Measurements from ENCODE around the gene TCP11L1. TPM values are rescaled to one million over a fixed set of nuclear protein-coding genes. Genes with fewer than 3 reads are reported as not detected.
"Not testable (repeated sequence)": the region's sequence is repeated elsewhere in the genome, so short reads cannot be mapped to it uniquely, and the experiment has no call there.

TCP11L1 gene
- total RNA-seq, 1 experiment from 2014 or later: 5.2 TPM

DNA sequence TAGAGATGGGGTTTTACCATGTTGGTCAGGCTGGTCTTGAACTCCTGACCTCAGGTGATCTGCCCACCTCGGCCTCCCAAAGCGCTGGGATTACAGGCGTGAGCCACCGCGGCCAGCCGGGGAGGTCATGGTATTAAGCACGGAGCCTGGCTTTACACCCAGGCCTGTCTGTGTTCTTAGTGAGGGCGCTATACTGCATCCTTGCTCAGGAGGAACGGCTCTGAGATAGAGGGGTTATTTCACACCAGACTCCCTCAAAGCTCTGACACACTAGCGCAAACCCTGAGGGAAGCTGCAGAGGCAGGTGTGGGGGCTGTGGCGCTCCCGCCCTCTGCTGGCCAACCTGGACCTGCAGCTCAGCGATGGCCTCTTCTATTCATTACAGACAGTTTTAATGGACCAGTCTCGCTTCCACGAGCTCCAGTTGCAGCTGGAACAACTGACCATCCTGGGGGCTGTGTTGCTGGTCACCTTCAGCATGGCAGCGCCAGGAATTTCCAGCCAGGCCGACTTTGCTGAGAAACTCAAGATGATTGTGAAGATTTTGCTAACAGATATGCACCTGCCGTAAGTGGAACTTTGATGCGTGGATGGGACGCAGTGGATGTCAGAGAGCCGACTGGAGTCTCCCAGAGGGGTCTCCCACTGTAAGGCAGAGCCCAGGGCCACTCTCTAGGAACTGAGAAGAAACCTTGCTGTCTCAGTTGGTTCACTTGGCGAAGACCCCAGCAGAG, 26.2 kb downstream of the TCP11L1 start:
- DNase-seq (ENCODE audit: low spot score): peak; percentile 90

DNA sequence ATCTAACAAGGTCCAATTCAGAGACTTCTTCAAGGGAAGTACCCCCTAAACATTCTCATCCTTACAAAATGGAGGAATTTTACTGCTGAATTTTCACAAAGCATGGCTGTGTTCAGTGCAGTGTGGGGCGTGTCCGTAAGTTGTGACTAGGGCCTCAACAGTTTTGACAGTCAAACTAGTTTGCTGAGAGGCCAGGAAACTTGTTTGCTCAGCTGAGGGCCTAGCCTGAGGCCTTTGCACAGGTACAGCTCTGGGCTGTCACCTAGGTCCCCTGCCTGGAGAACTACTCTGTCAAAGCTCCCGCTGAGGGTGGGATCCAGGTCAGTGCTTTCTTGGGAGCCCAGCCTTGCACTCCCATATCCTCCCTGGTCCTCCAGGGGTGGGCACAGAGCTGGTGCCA, 27.9 kb downstream of the TCP11L1 start:
- DNase-seq (ENCODE audit: low spot score): no peak

DNA sequence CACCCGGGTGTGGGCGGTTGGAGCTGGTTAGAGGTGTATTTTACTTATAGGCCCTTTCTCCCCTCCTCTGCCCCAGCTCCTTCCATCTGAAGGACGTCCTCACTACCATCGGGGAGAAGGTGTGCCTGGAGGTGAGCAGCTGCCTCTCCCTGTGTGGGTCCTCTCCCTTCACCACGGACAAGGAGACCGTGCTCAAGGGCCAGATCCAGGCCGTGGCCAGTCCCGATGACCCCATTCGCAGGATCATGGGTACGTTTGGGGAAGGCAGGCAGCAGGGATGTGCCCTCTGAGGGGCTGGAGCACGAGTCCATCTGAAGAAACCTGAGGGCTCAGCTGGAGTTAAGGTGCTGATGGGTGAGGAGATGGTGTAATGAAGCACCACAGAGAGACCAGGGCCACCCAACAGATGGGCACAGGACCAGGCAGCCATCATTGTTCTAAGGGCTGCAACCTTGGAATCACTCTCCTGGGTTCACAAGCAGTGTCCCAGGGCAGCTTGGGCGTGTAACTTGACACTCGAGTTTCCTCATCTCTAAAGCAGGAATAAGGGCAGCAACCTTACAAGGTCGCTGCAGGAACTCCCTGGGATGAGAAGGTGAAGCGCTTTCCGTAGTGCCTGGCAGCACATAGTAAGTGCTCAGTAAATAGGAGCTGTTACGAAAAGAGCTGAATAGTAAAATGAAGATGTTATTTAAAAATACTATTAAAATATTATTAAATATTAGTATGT, 29.4 kb downstream of the TCP11L1 start:
- no peak for DNase-seq (ENCODE audit: low spot score)

DNA sequence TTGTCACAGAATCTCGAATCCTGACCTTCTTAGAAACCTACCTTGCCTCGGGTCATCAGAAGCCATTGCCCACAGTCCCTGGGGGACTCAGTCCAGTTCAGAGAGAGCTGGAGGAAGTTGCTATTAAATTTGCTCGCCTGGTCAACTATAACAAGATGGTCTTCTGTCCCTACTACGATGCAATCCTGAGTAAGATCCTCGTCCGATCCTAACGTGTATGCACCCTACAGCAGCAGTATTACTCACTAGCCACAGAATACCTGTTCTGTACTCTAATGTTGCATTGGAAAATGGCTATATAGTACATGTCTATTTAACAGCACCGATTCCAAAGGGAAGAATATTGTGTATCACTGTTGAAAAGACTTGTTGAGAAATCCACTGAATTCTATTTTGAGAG, 33.1 kb downstream of the TCP11L1 start:
- no peak for DNase-seq (ENCODE audit: low spot score)

DNA sequence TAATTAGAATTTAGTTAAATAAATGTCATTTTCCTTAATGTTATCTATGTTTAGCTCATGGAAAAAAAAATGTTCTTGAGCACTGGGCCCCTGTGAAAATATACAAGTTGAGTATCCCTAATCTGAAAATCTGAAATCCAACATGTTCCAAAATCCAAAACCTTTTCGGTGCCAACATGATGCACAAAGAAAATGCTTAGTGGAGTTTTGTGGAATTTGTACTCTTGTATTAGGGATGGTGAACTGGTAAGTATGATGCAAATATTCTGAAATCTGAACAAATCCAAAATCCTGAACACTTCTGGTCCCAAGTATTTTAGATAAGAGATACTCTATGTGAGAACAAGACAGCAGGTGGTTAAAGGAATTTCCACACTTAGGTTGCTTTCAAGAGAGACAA, 44.5 kb downstream of the TCP11L1 start:
- DNase-seq (ENCODE audit: low spot score): no peak

DNA sequence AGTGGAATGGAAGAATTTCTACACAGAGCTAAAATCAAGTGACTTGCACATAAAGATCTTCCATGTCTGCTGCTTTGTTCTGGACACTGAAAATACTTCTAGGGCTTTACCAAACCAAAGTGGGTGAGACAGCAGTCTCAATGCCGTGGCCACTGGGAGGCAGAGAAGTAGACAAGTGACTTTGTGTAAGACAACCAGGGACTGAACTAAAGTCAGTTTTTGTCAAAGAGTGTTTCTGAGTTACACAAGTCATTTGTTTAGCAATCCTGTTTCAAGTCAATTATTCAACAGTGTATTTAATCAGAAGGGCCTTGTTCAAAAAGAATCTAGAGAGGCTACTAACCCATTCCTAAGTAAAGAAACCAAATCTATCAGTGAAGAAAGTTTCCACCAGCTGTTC, 46.6 kb downstream of the TCP11L1 start:
- no peak for DNase-seq (ENCODE audit: low spot score)

DNA sequence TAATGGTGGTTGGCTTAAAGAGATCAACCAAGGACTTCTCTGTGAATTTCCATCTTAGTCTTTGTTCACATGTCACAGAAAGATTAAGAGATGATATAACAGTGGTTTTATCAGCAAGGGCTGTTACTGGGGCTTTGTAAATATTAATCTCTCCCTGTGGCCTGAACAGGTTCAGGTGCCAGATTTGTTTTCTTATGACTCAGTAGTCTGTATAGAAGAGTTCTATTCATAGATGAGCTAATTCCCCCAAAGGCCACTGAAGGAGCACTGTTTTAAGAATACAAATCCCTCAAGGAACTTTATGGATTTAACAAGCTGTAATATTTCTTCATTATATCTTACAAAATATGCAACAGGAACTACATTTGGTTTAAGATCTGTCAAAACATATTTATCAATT, 50.4 kb downstream of the TCP11L1 start:
- peak; percentile 38 for DNase-seq (ENCODE audit: low spot score)

DNA sequence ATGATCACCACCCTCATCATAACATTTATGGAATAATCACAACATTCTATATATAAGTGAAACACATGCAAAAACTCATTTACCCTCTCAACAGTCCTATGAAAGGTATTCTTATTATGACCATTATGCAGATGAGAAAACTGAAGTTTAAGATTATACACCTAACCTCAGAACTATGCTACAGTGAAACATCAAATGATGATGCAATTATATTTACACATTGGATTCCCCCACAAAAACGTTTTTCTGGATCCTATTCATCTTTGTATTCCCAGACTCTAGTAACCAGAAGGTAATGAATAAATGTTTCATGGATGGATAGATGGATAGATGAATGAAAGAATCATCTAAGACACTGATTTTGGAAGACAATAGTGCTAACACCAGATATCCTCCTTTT, 54.8 kb downstream of the TCP11L1 start:
- no peak for DNase-seq (ENCODE audit: low spot score)

DNA sequence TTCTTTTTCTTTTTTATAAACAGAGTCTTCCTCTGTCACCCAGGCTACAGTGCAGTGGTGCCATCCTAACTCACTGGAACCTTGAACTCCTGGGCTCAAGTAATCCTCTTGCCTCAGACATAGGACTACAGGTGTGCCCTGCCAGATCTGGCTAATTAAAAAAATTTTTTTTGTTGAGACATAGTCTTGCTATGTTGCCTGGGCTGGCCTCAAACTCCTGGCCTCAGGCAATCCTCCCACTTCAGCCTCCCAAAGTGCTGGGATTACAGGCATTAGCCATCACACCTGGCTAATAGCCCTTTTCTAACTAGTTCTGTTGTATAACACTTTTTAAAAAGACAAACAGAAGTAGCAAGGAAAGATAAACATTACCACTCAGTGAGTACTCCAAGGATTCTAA, 64.5 kb downstream of the TCP11L1 start:
- DNase-seq (ENCODE audit: low spot score): no peak

DNA sequence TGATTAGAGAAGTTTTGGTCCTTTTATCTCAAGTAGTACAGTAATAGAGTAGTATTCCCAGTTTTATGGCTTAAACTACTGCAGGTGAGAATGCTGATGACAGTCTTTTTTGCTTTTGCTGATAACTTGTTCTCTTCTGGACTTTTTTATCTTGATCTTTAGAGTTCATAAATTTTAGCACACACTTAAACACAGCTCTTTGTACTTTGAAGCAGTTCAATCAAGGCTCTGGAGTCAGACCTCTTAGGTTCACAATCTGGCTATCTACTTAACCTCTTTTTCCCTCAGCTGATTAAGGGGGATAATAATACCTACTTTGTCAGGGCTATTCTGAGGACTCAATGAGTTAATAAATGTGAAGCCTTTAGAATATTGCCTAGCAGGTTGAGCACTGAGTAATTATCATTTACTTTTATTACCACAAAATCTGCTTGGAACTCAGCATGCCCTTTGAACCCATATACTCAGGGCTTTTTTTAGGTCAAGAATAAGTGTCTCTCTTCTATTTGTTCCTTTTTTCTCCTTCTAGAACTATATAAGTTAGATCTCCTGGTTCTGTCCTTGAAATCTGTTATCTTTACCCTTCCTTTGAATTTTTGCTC, 70.0 kb downstream of the TCP11L1 start:
- no peak for DNase-seq (ENCODE audit: low spot score)

DNA sequence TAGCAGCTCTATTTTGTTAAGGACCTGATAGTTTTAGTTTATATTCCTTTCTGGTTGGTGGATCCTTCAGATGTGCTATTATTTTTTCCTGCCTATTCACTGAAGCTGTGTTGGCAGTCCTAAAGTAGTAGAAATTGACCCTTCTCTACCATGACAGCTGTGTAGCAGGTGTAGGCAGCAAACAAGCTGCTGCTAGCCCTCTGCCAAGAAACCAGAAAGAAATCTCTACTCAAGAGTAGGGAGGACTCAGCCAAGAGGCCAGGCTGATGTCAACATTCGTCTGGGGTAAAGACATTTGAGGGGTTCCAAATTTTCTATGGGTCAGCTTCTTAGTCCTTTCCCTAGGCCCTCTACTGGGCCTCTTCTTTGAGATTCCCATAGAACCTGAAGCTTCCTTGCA, 70.7 kb downstream of the TCP11L1 start:
- DNase-seq (ENCODE audit: low spot score): no peak

DNA sequence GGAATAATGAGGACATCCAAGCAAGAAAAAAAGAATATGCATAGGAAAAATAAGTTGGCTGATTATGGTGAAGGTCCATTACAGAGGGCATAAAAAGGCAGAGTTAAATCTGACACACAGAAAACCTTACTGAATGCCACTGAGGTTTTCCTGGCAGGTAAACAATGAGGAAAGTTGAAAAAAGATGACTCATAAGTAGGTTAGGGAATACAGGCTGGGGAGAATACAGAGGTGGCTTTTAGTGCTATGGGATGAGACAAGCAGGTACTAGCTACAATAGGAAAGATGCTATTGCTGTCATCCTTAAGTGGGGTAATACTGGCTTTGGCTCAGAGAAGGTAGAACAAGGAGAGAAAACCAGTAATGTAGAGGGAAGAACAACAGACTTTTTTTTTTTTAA, 77.2 kb downstream of the TCP11L1 start:
- DNase-seq (ENCODE audit: low spot score): peak; percentile 69

DNA sequence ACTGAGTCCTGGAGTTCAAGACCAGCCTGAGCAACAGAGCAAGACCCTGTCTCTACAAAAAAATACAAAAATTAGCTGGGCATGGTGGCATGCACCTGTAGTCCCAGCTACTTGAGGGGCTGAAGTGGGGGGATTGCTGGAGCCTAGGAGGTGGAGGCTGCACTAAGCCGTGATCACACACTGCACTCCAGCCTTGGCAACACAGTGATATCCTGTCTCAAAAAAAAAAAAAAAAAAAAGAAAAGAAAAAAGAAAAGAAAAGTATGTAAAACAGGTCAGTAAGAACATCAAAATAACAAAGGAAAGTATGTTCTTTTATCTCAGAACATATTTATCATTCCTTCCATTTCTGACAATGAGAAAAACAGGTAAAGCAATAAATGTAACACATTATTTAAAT, 83.3 kb downstream of the TCP11L1 start:
- DNase-seq (ENCODE audit: low spot score): not testable (repeated sequence)

Small RNA genes lying within 50 kb of the gene (small RNA-seq; reads per million reads assigned to genes)
- gene RF00019: not detected

Other genes with a start within 250 kb of the TCP11L1 start
- gene CCDC73, start 244.9 kb upstream of the TCP11L1 start, total RNA-seq (2014; rRNA removed; shearing (Covaris generic)): not detected in 2 replicates
- 4.3 and 4.8 TPM in 2 replicates for gene PRRG4, start 209.6 kb upstream of the TCP11L1 start, total RNA-seq (2014; rRNA removed; shearing (Covaris generic))
- gene QSER1, start 146.8 kb upstream of the TCP11L1 start, total RNA-seq (2014; rRNA removed; shearing (Covaris generic)): 11.4 and 13.1 TPM in 2 replicates
- gene DEPDC7, start 23.7 kb upstream of the TCP11L1 start, total RNA-seq (2014; rRNA removed; shearing (Covaris generic)): 3.3 and 4.8 TPM in 2 replicates
- 19.1 and 28.6 TPM in 2 replicates for gene CSTF3, start 121.9 kb downstream of the TCP11L1 start, total RNA-seq (2014; rRNA removed; shearing (Covaris generic))
- gene HIPK3, start 217.8 kb downstream of the TCP11L1 start, total RNA-seq (2014; rRNA removed; shearing (Covaris generic)): 27.2 and 31.1 TPM in 2 replicates

All from HT-29 (cell line).